AG04449 (cell line): Measurements from ENCODE around the gene TCAF1.
"Not testable (repeated sequence)": the region's sequence is repeated elsewhere in the genome, so short reads cannot be mapped to it uniquely, and the experiment has no call there.

Experiments used
- CTCF ChIA-PET: fragments of 350-600 bp; formaldehyde crosslinking; extraction: SDS; loops from one replicate; lab custom pipeline; 2021; ENCODE audit warnings: antibody characterized with exemption; lab: Yijun Ruan, JAX
- POLR2A ChIA-PET: fragments of 400-600, 350-600 bp; formaldehyde crosslinking; extraction: SDS; loops from one replicate; lab custom pipeline; 2020; ENCODE audit warnings: antibody characterized with exemption, inconsistent platforms; lab: Yijun Ruan, JAX
- DNase-seq: peaks from one replicate; pipeline ENCODE4 v3.0.0-alpha.2; 2010; ENCODE audit warnings: low read depth, low spot score
- H3K4me3 ChIP-seq: 2 replicates; pipeline ENCODE4 v1.5.1; 2011; ENCODE audit warnings: low read depth, mild to moderate bottlenecking, control low read depth, low read length
- CTCF ChIP-seq: IDR thresholded peaks from one replicate; pipeline ENCODE4 v1.5.1; 2011; ENCODE audit warnings: mild to moderate bottlenecking, moderate library complexity, low read length, control low read depth, inconsistent platforms; ENCODE audit not compliant: insufficient read depth; ENCODE audit errors: missing control alignments

Gene TCAF1

GRCh38 chr7:143882020-143882603 is 19.9 kb downstream of the TCAF1 start:
- no peak for DNase-seq
- ChIA-PET CTCF (interaction anchor here (1.2 to 3.4 kb wide), 4 partner anchors 10 to 130 kb away, joined by 3 to 12 read pairs (median 10); partner anchors contain the start of gene TCAF1), POLR2A (interaction anchor here (2.2 kb wide), 1 partner anchor 19 kb away, joined by 19 read pairs; the partner anchor contains the start of gene TCAF1)
- H3K4me3 ChIP-seq = peak overlapping the region; percentile 80
- no peak for TF ChIP-seq CTCF

GRCh38 chr7:143878884-143879283 is 23.1 kb downstream of the TCAF1 start:
- TF ChIP-seq CTCF = no peak
- ChIA-PET CTCF (no interaction called here), POLR2A (no interaction called here)
- no peak overlapping the region for H3K4me3 ChIP-seq
- DNase-seq = no peak

GRCh38 chr7:143877098-143877497 is 24.9 kb downstream of the TCAF1 start:
- ChIA-PET POLR2A (no interaction called here), CTCF (no interaction called here)
- no peak for TF ChIP-seq CTCF
- DNase-seq = no peak
- no peak overlapping the region for H3K4me3 ChIP-seq

- no peak for TF ChIP-seq CTCF
- POLR2A ChIA-PET = no interaction called here
- CTCF ChIA-PET = interaction anchor here (1.0 kb wide), 1 partner anchor 8 kb away, joined by 3 read pairs; no protein-coding TSS in a partner anchor
- no peak overlapping the region for H3K4me3 ChIP-seq
- DNase-seq = no peak
Observed at GRCh38 chr7:143876218-143876617, 25.8 kb downstream of the TCAF1 start.

- DNase-seq, CTCF ChIA-PET, H3K4me3 ChIP-seq, POLR2A ChIA-PET: not testable (repeated sequence)
Observed at GRCh38 chr7:143873242-143873641, 28.7 kb downstream of the TCAF1 start.

- CTCF ChIA-PET, DNase-seq, POLR2A ChIA-PET, H3K4me3 ChIP-seq: not testable (repeated sequence)
Observed at GRCh38 chr7:143871534-143871933, 30.4 kb downstream of the TCAF1 start.

- POLR2A ChIA-PET, H3K4me3 ChIP-seq, CTCF ChIA-PET, DNase-seq: not testable (repeated sequence)
Observed at GRCh38 chr7:143857994-143858393, 44.0 kb downstream of the TCAF1 start.

GRCh38 chr7:143855443-143855842 is 46.5 kb downstream of the TCAF1 start:
- CTCF ChIA-PET, H3K4me3 ChIP-seq, POLR2A ChIA-PET, DNase-seq: not testable (repeated sequence)
